ENCODE results near the gene EML5.

GRCh38 chr14:88668448-88669116 is 124.2 kb downstream of the EML5 start:
- TF ChIP-seq CTCF (IDR thresholded peaks at IDR 0.05), result no peak
- TF ChIP-seq POLR2A (IDR thresholded peaks at IDR 0.05), result no peak

All from sigmoid colon (tissue), 3 donors.